IPS-11a (cell line): ENCODE measurements around the gene ARMC2.
"Not testable (repeated sequence)": the region's sequence is repeated elsewhere in the genome, so short reads cannot be mapped to it uniquely, and the experiment has no call there.

Source experiments
- H3K4me3 ChIP-seq: one replicate; pipeline ENCODE4 v1.5.1; 2013; ENCODE audit warnings: low read depth, low read length, control low read depth

ARMC2 gene

GRCh38 chr6:108904741-108905140 lies 56.5 kb downstream of the ARMC2 start:
- H3K4me3 ChIP-seq: no peak overlapping the region

- H3K4me3 ChIP-seq: no peak overlapping the region
These were observed 66.2 kb downstream of the ARMC2 start for GRCh38 chr6:108914235-108915022.

GRCh38 chr6:108915258-108915657 lies 67.0 kb downstream of the ARMC2 start:
- no peak overlapping the region for H3K4me3 ChIP-seq

- no peak overlapping the region for H3K4me3 ChIP-seq
These were observed 67.9 kb downstream of the ARMC2 start for GRCh38 chr6:108916026-108916686.

GRCh38 chr6:108920751-108921150 lies 72.5 kb downstream of the ARMC2 start:
- H3K4me3 ChIP-seq: no peak overlapping the region

- no peak overlapping the region for H3K4me3 ChIP-seq
These were observed 73.5 kb downstream of the ARMC2 start for GRCh38 chr6:108921547-108922361.

GRCh38 chr6:108922499-108922898 lies 74.3 kb downstream of the ARMC2 start:
- H3K4me3 ChIP-seq: no peak overlapping the region

- H3K4me3 ChIP-seq: no peak overlapping the region
These were observed 79.7 kb downstream of the ARMC2 start for GRCh38 chr6:108927927-108928326.

- H3K4me3 ChIP-seq: no peak overlapping the region
These were observed 80.4 kb downstream of the ARMC2 start for GRCh38 chr6:108928650-108929049.

- H3K4me3 ChIP-seq: not testable (repeated sequence)
These were observed 82.9 kb downstream of the ARMC2 start for GRCh38 chr6:108931090-108931489.

GRCh38 chr6:108937170-108937569 lies 88.9 kb downstream of the ARMC2 start:
- no peak overlapping the region for H3K4me3 ChIP-seq

- no peak overlapping the region for H3K4me3 ChIP-seq
These were observed 92.5 kb downstream of the ARMC2 start for GRCh38 chr6:108940741-108941140.

GRCh38 chr6:108941281-108941680 lies 93.1 kb downstream of the ARMC2 start:
- H3K4me3 ChIP-seq: no peak overlapping the region

GRCh38 chr6:108941859-108942258 lies 93.6 kb downstream of the ARMC2 start:
- no peak overlapping the region for H3K4me3 ChIP-seq

- H3K4me3 ChIP-seq: no peak overlapping the region
These were observed 94.6 kb downstream of the ARMC2 start for GRCh38 chr6:108942556-108943492.

GRCh38 chr6:108944071-108944470 lies 95.8 kb downstream of the ARMC2 start:
- no peak overlapping the region for H3K4me3 ChIP-seq

GRCh38 chr6:108944707-108945680 lies 96.8 kb downstream of the ARMC2 start:
- no peak overlapping the region for H3K4me3 ChIP-seq

GRCh38 chr6:108945681-108946159 lies 97.5 kb downstream of the ARMC2 start:
- H3K4me3 ChIP-seq: no peak overlapping the region

- no peak overlapping the region for H3K4me3 ChIP-seq
These were observed 98.5 kb downstream of the ARMC2 start for GRCh38 chr6:108946695-108947094.
